Measurements from ENCODE around the gene CASP8.
"Not testable (repeated sequence)": the region's sequence is repeated elsewhere in the genome, so short reads cannot be mapped to it uniquely, and the experiment has no call there.

The CASP8 gene

GRCh38 chr2:201276511-201276910, 16.2 kb downstream of the CASP8 start:
- TF ChIP-seq CTCF (IDR thresholded peaks at IDR 0.05; ENCODE audit: control insufficient read depth, insufficient read depth, low read depth, low read length, missing control alignments) = no peak
- no peak overlapping the region for H3K4me3 ChIP-seq (ENCODE audit: control insufficient read depth, low read depth, low read length)
- DNase-seq (ENCODE audit: low read depth) = no peak

- no peak for TF ChIP-seq CTCF (IDR thresholded peaks at IDR 0.05; ENCODE audit: control insufficient read depth, insufficient read depth, low read depth, low read length, missing control alignments)
- no peak for DNase-seq (ENCODE audit: low read depth)
- no peak overlapping the region for H3K4me3 ChIP-seq (ENCODE audit: control insufficient read depth, low read depth, low read length)
Measured at GRCh38 chr2:201279079-201279478, 18.7 kb downstream of the CASP8 start.

- TF ChIP-seq CTCF (IDR thresholded peaks at IDR 0.05; ENCODE audit: control insufficient read depth, insufficient read depth, low read depth, low read length, missing control alignments) = no peak
Measured at GRCh38 chr2:201280191-201281040, 20.1 kb downstream of the CASP8 start.

GRCh38 chr2:201285499-201285898, 25.2 kb downstream of the CASP8 start:
- DNase-seq (ENCODE audit: low read depth) = no peak
- no peak overlapping the region for H3K4me3 ChIP-seq (ENCODE audit: control insufficient read depth, low read depth, low read length)
- no peak for TF ChIP-seq CTCF (IDR thresholded peaks at IDR 0.05; ENCODE audit: control insufficient read depth, insufficient read depth, low read depth, low read length, missing control alignments)

More at GRCh38 chr2:201280191-201281040, 20.1 kb downstream of the CASP8 start:
- H3K4me3 ChIP-seq (ENCODE audit: control insufficient read depth, low read depth, low read length) = no peak overlapping the region
- no peak for DNase-seq (ENCODE audit: low read depth)

- not testable (repeated sequence) for DNase-seq (ENCODE audit: low read depth); H3K4me3 ChIP-seq (ENCODE audit: control insufficient read depth, low read depth, low read length)
Measured at GRCh38 chr2:201290457-201291148, 30.3 kb downstream of the CASP8 start.

GRCh38 chr2:201298462-201299052, 38.2 kb downstream of the CASP8 start:
- DNase-seq (ENCODE audit: low read depth) = no peak
- TF ChIP-seq CTCF (IDR thresholded peaks at IDR 0.05; ENCODE audit: control insufficient read depth, insufficient read depth, low read depth, low read length, missing control alignments) = no peak

GRCh38 chr2:201299929-201300328, 39.6 kb downstream of the CASP8 start:
- H3K4me3 ChIP-seq (ENCODE audit: control insufficient read depth, low read depth, low read length); DNase-seq (ENCODE audit: low read depth): not testable (repeated sequence)

More at GRCh38 chr2:201298462-201299052, 38.2 kb downstream of the CASP8 start:
- H3K4me3 ChIP-seq (ENCODE audit: control insufficient read depth, low read depth, low read length) = no peak overlapping the region

All from AG09309 (cell line).